GM12875 (cell line): ENCODE data around the gene ADCY1.
"Not testable (repeated sequence)": the region's sequence is repeated elsewhere in the genome, so short reads cannot be mapped to it uniquely, and the experiment has no call there.

Experiments
- H3K4me3 ChIP-seq: one replicate; pipeline ENCODE4 v1.5.1; 2011; ENCODE audit warnings: low read depth, low read length, control low read depth
- CTCF ChIP-seq: IDR thresholded peaks from 2 replicates; pipeline ENCODE4 v1.5.1; 2011; ENCODE audit warnings: low read depth, mild to moderate bottlenecking, control low read depth, inconsistent platforms, low read length, moderate library complexity, borderline replicate concordance; ENCODE audit not compliant: insufficient read depth

Gene ADCY1

GRCh38 chr7:45716380-45717203 lies 142.4 kb downstream of the ADCY1 start:
- no peak overlapping the region for H3K4me3 ChIP-seq
- TF ChIP-seq CTCF, result no peak

GRCh38 chr7:45717537-45718235 lies 143.5 kb downstream of the ADCY1 start:
- TF ChIP-seq CTCF, result no peak
- H3K4me3 ChIP-seq, result no peak overlapping the region

GRCh38 chr7:45718464-45719330 lies 144.5 kb downstream of the ADCY1 start:
- TF ChIP-seq CTCF, result no peak

GRCh38 chr7:45720989-45721388 lies 146.8 kb downstream of the ADCY1 start:
- TF ChIP-seq CTCF, result no peak

More at GRCh38 chr7:45718464-45719330, 144.5 kb downstream of the ADCY1 start:
- no peak overlapping the region for H3K4me3 ChIP-seq

GRCh38 chr7:45721686-45722598 lies 147.8 kb downstream of the ADCY1 start:
- no peak overlapping the region for H3K4me3 ChIP-seq
- TF ChIP-seq CTCF, result no peak

More at GRCh38 chr7:45720989-45721388, 146.8 kb downstream of the ADCY1 start:
- no peak overlapping the region for H3K4me3 ChIP-seq

GRCh38 chr7:45725231-45725630 lies 151.1 kb downstream of the ADCY1 start:
- H3K4me3 ChIP-seq, result not testable (repeated sequence)
